Prostate gland (tissue), 2 donors: Measurements from ENCODE around the gene NREP.

Experiments
- POLR2A ChIP-seq: fragments of 450-650 bp; IDR thresholded peaks from one replicate; pipeline ENCODE4 v1.6.1; 2016; ENCODE audit warnings: antibody characterized with exemption, mild to moderate bottlenecking
- TF ChIP-seq, protein P1 (sequence below), 4 experiments: fragments of 200-600 bp in 2 of 4; fragments of 450-650 bp in 2 of 4; sonication (generic) in 2 of 4; IDR thresholded peaks; 1 replicate in 3 of 4; 2 replicates in 1 of 4; pipeline ENCODE4 v1.5.1; 2016 to 2019; ENCODE audit warnings: antibody characterized with exemption in 4 of 4, mild to moderate bottlenecking in 2 of 4, moderate library complexity in 2 of 4

DNA sequence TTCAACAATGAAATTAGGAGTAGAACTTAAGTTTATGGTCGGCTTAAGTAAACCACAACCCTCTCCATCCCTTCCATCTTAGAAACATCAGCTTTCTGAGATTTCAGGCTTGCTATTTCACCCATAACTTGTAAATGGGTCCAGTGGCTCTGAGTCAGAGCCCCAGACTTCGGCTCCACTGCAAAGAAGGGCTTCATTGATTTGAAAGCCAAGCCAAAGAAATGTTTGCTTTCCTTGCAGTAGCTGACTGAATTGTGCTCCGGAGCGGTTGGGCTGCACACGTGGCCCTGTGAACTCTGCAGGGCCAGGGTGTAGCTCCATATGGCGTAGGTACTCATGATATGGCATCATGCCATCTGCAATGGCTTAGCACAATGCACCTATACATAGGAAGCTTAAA, 57.0 kb downstream of the NREP start:
- TF ChIP-seq POLR2A: no peak
- TF ChIP-seq, protein P1, sequence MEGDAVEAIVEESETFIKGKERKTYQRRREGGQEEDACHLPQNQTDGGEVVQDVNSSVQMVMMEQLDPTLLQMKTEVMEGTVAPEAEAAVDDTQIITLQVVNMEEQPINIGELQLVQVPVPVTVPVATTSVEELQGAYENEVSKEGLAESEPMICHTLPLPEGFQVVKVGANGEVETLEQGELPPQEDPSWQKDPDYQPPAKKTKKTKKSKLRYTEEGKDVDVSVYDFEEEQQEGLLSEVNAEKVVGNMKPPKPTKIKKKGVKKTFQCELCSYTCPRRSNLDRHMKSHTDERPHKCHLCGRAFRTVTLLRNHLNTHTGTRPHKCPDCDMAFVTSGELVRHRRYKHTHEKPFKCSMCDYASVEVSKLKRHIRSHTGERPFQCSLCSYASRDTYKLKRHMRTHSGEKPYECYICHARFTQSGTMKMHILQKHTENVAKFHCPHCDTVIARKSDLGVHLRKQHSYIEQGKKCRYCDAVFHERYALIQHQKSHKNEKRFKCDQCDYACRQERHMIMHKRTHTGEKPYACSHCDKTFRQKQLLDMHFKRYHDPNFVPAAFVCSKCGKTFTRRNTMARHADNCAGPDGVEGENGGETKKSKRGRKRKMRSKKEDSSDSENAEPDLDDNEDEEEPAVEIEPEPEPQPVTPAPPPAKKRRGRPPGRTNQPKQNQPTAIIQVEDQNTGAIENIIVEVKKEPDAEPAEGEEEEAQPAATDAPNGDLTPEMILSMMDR (IDR thresholded peaks at IDR 0.05): no peak
